ENCODE data around the gene ECI1.

- TF ChIP-seq EZH2 (IDR thresholded peaks at IDR 0.05; ENCODE audit: borderline replicate concordance, low read length) (no peak), CTCF (conservative IDR thresholded peaks at IDR 0.05 in 1 of 2, IDR thresholded peaks at IDR 0.05 in 1 of 2; ENCODE audit: extremely low read depth in 1 of 2, insufficient read depth in 1 of 2, low read depth in 1 of 2, low read length in 2 of 2) (no peak)
These were observed 44.5 kb downstream of the ECI1 start for GRCh38 chr16:2206780-2207433.
